Measurements from ENCODE around the gene GIPC2.

GIPC2 gene

GRCh38 chr1:78145105-78145580 lies 99.4 kb downstream of the GIPC2 start:
- no peaks in the 10 kb centered on the region for H3K27me3 ChIP-seq (ENCODE audit: control insufficient read depth, insufficient read depth, low read length)
- no peak overlapping the region for H3K27ac ChIP-seq (ENCODE audit: low read depth, low read length)
- no peak overlapping the region for H3K4me3 ChIP-seq (ENCODE audit: low read depth, low read length)
- H3K36me3 ChIP-seq (ENCODE audit: control insufficient read depth, insufficient read depth, low read length): no peaks in the 10 kb centered on the region
- no peak overlapping the region for H3K9ac ChIP-seq (ENCODE audit: low read depth, low read length)
- no peaks in the 10 kb centered on the region for H3K9me3 ChIP-seq (ENCODE audit: control insufficient read depth, insufficient read depth, low read length)
- no peaks in the 10 kb centered on the region for H3K4me1 ChIP-seq (ENCODE audit: control insufficient read depth, insufficient read depth, low read length)

- Histone ChIP-seq H3K4me3 (ENCODE audit: low read depth, low read length) (no peak overlapping the region), H3K27me3 (ENCODE audit: control insufficient read depth, insufficient read depth, low read length) (no peaks in the 10 kb centered on the region), H3K4me1 (ENCODE audit: control insufficient read depth, insufficient read depth, low read length) (no peaks in the 10 kb centered on the region), H3K36me3 (ENCODE audit: control insufficient read depth, insufficient read depth, low read length) (no peaks in the 10 kb centered on the region), H3K27ac (ENCODE audit: low read depth, low read length) (no peak overlapping the region), H3K9me3 (ENCODE audit: control insufficient read depth, insufficient read depth, low read length) (no peaks in the 10 kb centered on the region), H3K9ac (ENCODE audit: low read depth, low read length) (no peak overlapping the region)
Measured at GRCh38 chr1:78146205-78146771, 100.5 kb downstream of the GIPC2 start.

- Histone ChIP-seq H3K27me3 (ENCODE audit: control insufficient read depth, insufficient read depth, low read length) (no peaks in the 10 kb centered on the region), H3K4me3 (ENCODE audit: low read depth, low read length) (no peak overlapping the region), H3K4me1 (ENCODE audit: control insufficient read depth, insufficient read depth, low read length) (no peaks in the 10 kb centered on the region), H3K27ac (ENCODE audit: low read depth, low read length) (no peak overlapping the region), H3K36me3 (ENCODE audit: control insufficient read depth, insufficient read depth, low read length) (no peaks in the 10 kb centered on the region), H3K9me3 (ENCODE audit: control insufficient read depth, insufficient read depth, low read length) (no peaks in the 10 kb centered on the region), H3K9ac (ENCODE audit: low read depth, low read length) (no peak overlapping the region)
Measured at GRCh38 chr1:78147031-78147430, 101.3 kb downstream of the GIPC2 start.

GRCh38 chr1:78153092-78153736 lies 107.4 kb downstream of the GIPC2 start:
- Histone ChIP-seq H3K27me3 (ENCODE audit: control insufficient read depth, insufficient read depth, low read length) (no peaks in the 10 kb centered on the region), H3K4me3 (ENCODE audit: low read depth, low read length) (no peak overlapping the region), H3K27ac (ENCODE audit: low read depth, low read length) (no peak overlapping the region), H3K9ac (ENCODE audit: low read depth, low read length) (no peak overlapping the region), H3K4me1 (ENCODE audit: control insufficient read depth, insufficient read depth, low read length) (peaks cover 7% of the 10 kb centered on the region), H3K9me3 (ENCODE audit: control insufficient read depth, insufficient read depth, low read length) (no peaks in the 10 kb centered on the region), H3K36me3 (ENCODE audit: control insufficient read depth, insufficient read depth, low read length) (no peaks in the 10 kb centered on the region)

- no peaks in the 10 kb centered on the region for H3K27me3 ChIP-seq (ENCODE audit: control insufficient read depth, insufficient read depth, low read length)
- peaks cover 7% of the 10 kb centered on the region for H3K4me1 ChIP-seq (ENCODE audit: control insufficient read depth, insufficient read depth, low read length)
- H3K36me3 ChIP-seq (ENCODE audit: control insufficient read depth, insufficient read depth, low read length): no peaks in the 10 kb centered on the region
- no peak overlapping the region for H3K9ac ChIP-seq (ENCODE audit: low read depth, low read length)
- H3K9me3 ChIP-seq (ENCODE audit: control insufficient read depth, insufficient read depth, low read length): no peaks in the 10 kb centered on the region
- H3K4me3 ChIP-seq (ENCODE audit: low read depth, low read length): no peak overlapping the region
- no peak overlapping the region for H3K27ac ChIP-seq (ENCODE audit: low read depth, low read length)
Measured at GRCh38 chr1:78155121-78155520, 109.4 kb downstream of the GIPC2 start.

- Histone ChIP-seq H3K36me3 (ENCODE audit: control insufficient read depth, insufficient read depth, low read length) (no peaks in the 10 kb centered on the region), H3K4me1 (ENCODE audit: control insufficient read depth, insufficient read depth, low read length) (peaks cover 7% of the 10 kb centered on the region), H3K27me3 (ENCODE audit: control insufficient read depth, insufficient read depth, low read length) (no peaks in the 10 kb centered on the region), H3K4me3 (ENCODE audit: low read depth, low read length) (no peak overlapping the region), H3K27ac (ENCODE audit: low read depth, low read length) (no peak overlapping the region), H3K9ac (ENCODE audit: low read depth, low read length) (no peak overlapping the region), H3K9me3 (ENCODE audit: control insufficient read depth, insufficient read depth, low read length) (no peaks in the 10 kb centered on the region)
Measured at GRCh38 chr1:78156805-78157521, 111.2 kb downstream of the GIPC2 start.

GRCh38 chr1:78165816-78166215 lies 120.0 kb downstream of the GIPC2 start:
- H3K9ac ChIP-seq (ENCODE audit: low read depth, low read length): no peak overlapping the region
- no peaks in the 10 kb centered on the region for H3K27me3 ChIP-seq (ENCODE audit: control insufficient read depth, insufficient read depth, low read length)
- peaks cover 1% of the 10 kb centered on the region; the same call in 1 of the 2 replicates for H3K4me1 ChIP-seq (ENCODE audit: control insufficient read depth, insufficient read depth, low read length)
- no peak overlapping the region for H3K4me3 ChIP-seq (ENCODE audit: low read depth, low read length)
- H3K27ac ChIP-seq (ENCODE audit: low read depth, low read length): no peak overlapping the region
- no peaks in the 10 kb centered on the region for H3K36me3 ChIP-seq (ENCODE audit: control insufficient read depth, insufficient read depth, low read length)
- H3K9me3 ChIP-seq (ENCODE audit: control insufficient read depth, insufficient read depth, low read length): no peaks in the 10 kb centered on the region

GRCh38 chr1:78168306-78168705 lies 122.5 kb downstream of the GIPC2 start:
- Histone ChIP-seq H3K36me3 (ENCODE audit: control insufficient read depth, insufficient read depth, low read length) (no peaks in the 10 kb centered on the region), H3K9ac (ENCODE audit: low read depth, low read length) (no peak overlapping the region), H3K9me3 (ENCODE audit: control insufficient read depth, insufficient read depth, low read length) (no peaks in the 10 kb centered on the region), H3K27me3 (ENCODE audit: control insufficient read depth, insufficient read depth, low read length) (no peaks in the 10 kb centered on the region), H3K27ac (ENCODE audit: low read depth, low read length) (no peak overlapping the region), H3K4me3 (ENCODE audit: low read depth, low read length) (no peak overlapping the region), H3K4me1 (ENCODE audit: control insufficient read depth, insufficient read depth, low read length) (peaks cover 4% of the 10 kb centered on the region; the same call in 1 of the 2 replicates)

- Histone ChIP-seq H3K27me3 (ENCODE audit: control insufficient read depth, insufficient read depth, low read length) (no peaks in the 10 kb centered on the region), H3K36me3 (ENCODE audit: control insufficient read depth, insufficient read depth, low read length) (no peaks in the 10 kb centered on the region), H3K27ac (ENCODE audit: low read depth, low read length) (no peak overlapping the region), H3K9me3 (ENCODE audit: control insufficient read depth, insufficient read depth, low read length) (no peaks in the 10 kb centered on the region), H3K9ac (ENCODE audit: low read depth, low read length) (no peak overlapping the region), H3K4me1 (ENCODE audit: control insufficient read depth, insufficient read depth, low read length) (peaks cover 4% of the 10 kb centered on the region; the same call in 1 of the 2 replicates), H3K4me3 (ENCODE audit: low read depth, low read length) (no peak overlapping the region)
Measured at GRCh38 chr1:78170859-78171258, 125.1 kb downstream of the GIPC2 start.

GRCh38 chr1:78171736-78172590 lies 126.2 kb downstream of the GIPC2 start:
- Histone ChIP-seq H3K27ac (ENCODE audit: low read depth, low read length) (no peak overlapping the region), H3K9ac (ENCODE audit: low read depth, low read length) (no peak overlapping the region), H3K27me3 (ENCODE audit: control insufficient read depth, insufficient read depth, low read length) (no peaks in the 10 kb centered on the region), H3K4me1 (ENCODE audit: control insufficient read depth, insufficient read depth, low read length) (peaks cover 4% of the 10 kb centered on the region; the same call in 1 of the 2 replicates), H3K36me3 (ENCODE audit: control insufficient read depth, insufficient read depth, low read length) (no peaks in the 10 kb centered on the region), H3K9me3 (ENCODE audit: control insufficient read depth, insufficient read depth, low read length) (no peaks in the 10 kb centered on the region), H3K4me3 (ENCODE audit: low read depth, low read length) (no peak overlapping the region)

Measured in HUES48 (cell line).